ENCODE data around the gene BCORL1.

- TF ChIP-seq CTCF (IDR thresholded peaks at IDR 0.05) = no peak
- TF ChIP-seq FOSL2 (IDR thresholded peaks at IDR 0.05; ENCODE audit: borderline replicate concordance, low read depth) = no peak
- TF ChIP-seq, protein P1, sequence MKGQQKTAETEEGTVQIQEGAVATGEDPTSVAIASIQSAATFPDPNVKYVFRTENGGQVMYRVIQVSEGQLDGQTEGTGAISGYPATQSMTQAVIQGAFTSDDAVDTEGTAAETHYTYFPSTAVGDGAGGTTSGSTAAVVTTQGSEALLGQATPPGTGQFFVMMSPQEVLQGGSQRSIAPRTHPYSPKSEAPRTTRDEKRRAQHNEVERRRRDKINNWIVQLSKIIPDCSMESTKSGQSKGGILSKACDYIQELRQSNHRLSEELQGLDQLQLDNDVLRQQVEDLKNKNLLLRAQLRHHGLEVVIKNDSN (IDR thresholded peaks at IDR 0.05; ENCODE audit: borderline replicate concordance, low read depth) = no peak
- no peak for TF ChIP-seq TCF12 (IDR thresholded peaks at IDR 0.05)
These were observed 23.5 kb upstream of the BCORL1 start for GRCh38 chrX:129958814-129959492.

Measured in SK-N-SH (cell line).